KBM-7 (cell line): ENCODE results near the gene PDK2.

Experiments used
- DNase-seq: peaks from one replicate; pipeline ENCODE4 v3.0.0-alpha.2; 2015
- in situ Hi-C: fragments of 300-500 bp; cut with MboI; formaldehyde crosslinking; loops from 2 replicates; pipeline ENCODE4 v1.14.3; 2020; ENCODE audit warnings: low sequenced_read_pairs, low pct_unique_long_range_greater_than_20kb, mixed read lengths

PDK2 gene

DNA sequence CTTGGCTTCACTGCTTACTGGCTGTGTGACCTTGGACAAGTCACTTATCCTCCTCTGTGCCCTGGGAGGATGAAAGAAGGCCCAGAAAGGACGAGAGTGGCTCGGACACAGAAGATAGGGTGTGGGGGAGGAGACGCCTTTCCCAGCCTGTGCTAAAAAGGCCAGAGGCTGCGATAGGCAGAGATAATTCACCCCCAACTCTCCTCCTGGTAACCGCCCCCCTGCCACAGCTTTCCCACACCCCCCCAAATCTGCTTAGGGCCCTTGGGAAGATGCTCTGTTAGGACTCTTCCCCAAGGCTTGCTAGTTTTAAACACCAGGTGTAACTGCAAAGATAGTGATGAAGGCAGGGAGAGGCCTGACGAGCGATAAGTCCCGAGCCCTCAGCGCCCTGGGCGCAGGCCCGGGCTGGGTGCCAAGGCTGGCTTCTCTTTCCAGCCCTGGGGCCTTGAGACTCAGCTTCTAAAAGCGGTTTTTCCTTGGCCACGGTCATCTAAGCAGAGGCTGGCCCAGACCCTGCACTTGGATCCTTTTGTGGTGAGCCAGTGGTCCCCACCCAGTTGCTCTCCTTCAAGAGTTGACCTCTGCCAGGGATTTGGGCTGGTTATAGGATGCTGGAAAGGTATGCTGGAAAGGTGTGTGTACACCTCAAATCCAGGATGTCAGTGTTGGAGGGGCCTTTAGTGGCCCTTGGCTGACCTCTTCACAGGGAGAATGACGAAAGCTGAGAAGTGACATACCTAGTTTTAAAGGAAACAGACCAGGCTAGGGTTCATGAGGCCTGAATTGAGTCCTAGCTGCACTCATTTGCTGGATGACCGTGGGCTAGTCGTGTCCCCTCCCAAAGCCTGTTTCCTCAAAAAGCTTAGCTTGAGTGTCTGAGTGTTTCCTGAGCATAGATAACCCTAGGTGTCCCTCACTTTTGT is 58.8 kb downstream of the PDK2 start:
- in situ Hi-C loops: no loop called here
- no peak for DNase-seq

DNA sequence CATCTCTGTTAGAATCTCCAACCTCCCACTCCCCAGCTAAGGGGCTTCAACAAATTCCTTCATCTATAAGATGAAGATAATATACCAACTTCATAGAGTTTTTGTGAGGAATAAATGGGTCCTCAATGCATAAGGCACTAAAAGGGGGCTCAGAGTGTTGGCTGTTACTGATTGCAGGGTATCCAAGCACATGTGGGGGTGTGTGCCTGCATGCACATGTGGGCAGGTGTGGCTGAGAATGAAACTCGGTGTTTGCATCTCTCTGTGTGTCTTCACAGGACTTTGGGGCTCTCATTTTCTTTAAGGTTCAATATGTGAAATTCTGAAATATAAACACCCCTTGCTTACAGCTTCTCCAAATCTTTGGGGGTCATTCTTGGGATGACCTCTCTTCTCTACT is 59.5 kb downstream of the PDK2 start:
- in situ Hi-C loops: no loop called here
- DNase-seq: no peak

DNA sequence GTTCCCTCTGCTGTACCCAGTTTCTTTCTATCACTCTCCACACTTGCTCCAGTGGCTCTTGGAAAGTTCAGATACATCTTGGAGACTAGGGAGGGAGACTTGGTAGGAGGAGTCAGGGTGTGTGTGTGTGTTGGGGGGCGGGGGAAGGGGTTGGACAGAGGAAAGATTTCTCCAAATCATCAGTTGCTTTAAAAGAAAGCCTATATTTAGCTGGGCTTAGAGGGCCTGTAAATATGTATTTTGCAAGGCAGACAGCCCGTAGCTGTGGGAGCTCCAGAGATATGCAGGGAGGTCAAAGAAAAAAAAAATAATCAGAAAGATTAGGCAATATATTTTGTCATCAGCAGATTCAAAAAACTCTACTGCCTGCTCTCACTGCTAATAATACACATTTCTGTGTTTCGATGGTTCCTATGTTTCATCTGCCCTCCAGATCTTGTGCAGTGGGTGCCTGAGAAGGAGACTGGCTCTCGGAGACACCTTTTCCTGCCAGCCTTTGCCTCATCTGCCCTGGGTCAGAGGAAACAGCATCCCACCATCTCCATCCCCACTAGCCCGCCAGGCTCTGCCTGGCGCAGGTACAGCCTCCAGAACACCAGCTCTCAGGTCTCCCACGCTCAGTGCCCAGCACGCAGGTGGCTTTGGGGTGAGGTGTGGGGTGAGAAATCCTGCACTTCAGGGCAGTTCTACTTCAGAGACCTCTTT is 60.1 kb downstream of the PDK2 start:
- no peak for DNase-seq
- in situ Hi-C loops: no loop called here

DNA sequence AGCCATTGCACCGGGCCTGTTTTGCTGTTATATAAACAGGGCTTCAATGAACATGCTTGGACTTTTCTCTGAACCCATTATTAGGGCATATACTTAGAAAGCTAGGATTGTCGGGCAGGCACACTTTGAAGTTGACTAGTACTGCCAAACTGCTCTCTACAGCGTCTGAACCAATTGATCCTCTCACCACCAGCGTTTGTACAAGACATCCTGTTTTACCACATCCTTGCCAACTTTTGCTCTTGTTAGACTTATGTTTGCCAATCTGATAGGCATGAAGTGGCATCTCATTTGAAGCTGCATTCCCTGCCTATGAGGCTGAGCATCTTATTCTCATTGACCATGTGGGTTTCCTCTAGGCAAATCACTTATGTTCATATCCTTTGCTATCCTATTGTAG is 62.7 kb downstream of the PDK2 start:
- in situ Hi-C loops: no loop called here
- no peak for DNase-seq

DNA sequence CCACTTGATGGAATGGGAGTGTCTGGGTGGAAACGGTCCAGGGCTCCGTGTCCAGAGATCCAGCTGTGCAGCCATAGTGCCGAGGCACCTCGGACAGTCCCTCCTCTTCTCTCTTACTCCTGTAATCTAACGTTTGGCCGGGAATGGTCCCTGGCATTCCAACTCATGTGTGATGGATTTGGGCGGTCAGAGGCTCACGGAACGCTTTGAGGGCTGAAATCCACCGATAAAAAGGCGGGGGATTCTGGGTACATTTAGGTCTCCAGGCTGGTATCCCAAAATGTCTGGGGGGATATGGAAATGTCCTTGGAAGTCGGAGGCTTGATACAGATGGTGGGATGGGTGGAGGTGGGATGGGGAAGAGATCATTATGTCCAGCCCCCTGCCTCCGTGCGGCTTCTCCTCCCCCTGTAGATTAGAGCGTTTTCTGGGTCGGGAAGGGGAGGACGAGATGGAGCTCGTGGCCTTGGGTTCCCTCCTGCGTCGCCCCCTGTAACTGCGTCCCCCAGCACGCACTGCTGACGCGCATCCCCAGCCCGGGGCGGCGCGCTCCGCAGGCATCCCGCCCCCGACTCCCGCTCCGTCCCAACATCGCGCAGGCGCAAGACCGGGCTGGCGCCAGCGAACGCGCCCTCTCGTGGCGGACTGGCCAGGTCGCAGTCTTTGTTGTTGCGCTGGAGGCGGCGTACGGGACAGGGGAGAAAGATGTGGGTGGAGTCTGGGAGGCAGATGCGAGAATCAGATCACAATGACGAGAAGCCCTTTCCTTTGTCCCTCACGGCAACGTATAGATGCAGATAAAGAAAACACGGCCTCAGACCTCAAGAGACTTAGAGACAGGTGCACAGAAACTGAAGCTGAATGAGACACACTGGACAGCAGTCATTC is 66.1 kb downstream of the PDK2 start:
- in situ Hi-C loops: loop anchor here (10.0 kb wide), 1 partner anchor 46 kb away; no protein-coding TSS in a partner anchor
- DNase-seq: peak; percentile 92
